ENCODE data around the gene DGCR2. TPM values are rescaled to one million over a fixed set of nuclear protein-coding genes. Genes with fewer than 3 reads are reported as not detected.

Gene DGCR2
- total RNA-seq, 1 experiment from 2014 or later = 41.1 TPM

DNA sequence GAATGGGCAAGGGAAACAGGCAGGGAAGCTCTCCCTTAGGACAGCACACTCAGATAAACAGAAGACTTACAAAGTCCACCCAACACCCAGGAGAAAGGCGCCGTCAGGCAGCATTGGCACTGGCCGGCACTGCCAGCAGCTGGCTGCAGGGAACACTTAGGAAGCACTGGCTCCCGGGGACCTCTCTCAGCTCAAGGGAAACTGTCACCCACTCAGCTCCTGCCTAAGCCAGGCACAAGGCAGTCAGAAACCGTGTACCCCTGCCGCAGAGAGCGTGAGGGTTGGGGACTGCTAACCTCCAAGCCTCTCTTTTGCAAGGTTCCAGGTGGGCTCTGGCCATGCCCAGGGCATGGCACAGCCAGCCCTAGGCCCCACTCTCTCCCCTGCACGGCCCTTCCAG, 64.7 kb downstream of the DGCR2 start:
- Histone ChIP-seq H3K27ac (ENCODE audit: low read depth, low read length, poor library complexity, severe bottlenecking) (no peak overlapping the region), H3K36me3 (ENCODE audit: insufficient read depth, low read length, poor library complexity, severe bottlenecking) (peaks cover 15% of the 10 kb centered on the region), H3K27me3 (replicated peaks; ENCODE audit: insufficient read depth, low read depth, low read length, poor library complexity) (no peaks in the 10 kb centered on the region), H3K9me3 (ENCODE audit: low read depth, low read length, poor library complexity, severe bottlenecking) (no peaks in the 10 kb centered on the region), H3K4me3 (ENCODE audit: low read depth, low read length, poor library complexity, severe bottlenecking) (no peak overlapping the region), H3K4me1 (ENCODE audit: insufficient read depth, low read length, poor library complexity, severe bottlenecking) (no peaks in the 10 kb centered on the region)
- intact Hi-C loops (cut with micrococcal nuclease; ENCODE audit: unreplicated experiment) = no loop called here
- ChIA-PET CTCF (interaction anchor here (0.5 kb wide), 1 partner anchor 516 kb away, joined by 3 read pairs; no protein-coding TSS in a partner anchor), POLR2A (ENCODE audit: low non-redundant PET) (no interaction called here)
- BruUV-seq (replicated peaks) = no TSS peak
- TF ChIP-seq, protein P1, sequence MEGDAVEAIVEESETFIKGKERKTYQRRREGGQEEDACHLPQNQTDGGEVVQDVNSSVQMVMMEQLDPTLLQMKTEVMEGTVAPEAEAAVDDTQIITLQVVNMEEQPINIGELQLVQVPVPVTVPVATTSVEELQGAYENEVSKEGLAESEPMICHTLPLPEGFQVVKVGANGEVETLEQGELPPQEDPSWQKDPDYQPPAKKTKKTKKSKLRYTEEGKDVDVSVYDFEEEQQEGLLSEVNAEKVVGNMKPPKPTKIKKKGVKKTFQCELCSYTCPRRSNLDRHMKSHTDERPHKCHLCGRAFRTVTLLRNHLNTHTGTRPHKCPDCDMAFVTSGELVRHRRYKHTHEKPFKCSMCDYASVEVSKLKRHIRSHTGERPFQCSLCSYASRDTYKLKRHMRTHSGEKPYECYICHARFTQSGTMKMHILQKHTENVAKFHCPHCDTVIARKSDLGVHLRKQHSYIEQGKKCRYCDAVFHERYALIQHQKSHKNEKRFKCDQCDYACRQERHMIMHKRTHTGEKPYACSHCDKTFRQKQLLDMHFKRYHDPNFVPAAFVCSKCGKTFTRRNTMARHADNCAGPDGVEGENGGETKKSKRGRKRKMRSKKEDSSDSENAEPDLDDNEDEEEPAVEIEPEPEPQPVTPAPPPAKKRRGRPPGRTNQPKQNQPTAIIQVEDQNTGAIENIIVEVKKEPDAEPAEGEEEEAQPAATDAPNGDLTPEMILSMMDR (conservative IDR thresholded peaks at IDR 0.05; ENCODE audit: low read depth, low read length) = no peak
- TF ChIP-seq EZH2 (IDR thresholded peaks at IDR 0.05; ENCODE audit: borderline replicate concordance, low read depth, low read length, poor library complexity, severe bottlenecking) = no peak
- DNase-seq (ENCODE audit: low spot score) = no peak

DNA sequence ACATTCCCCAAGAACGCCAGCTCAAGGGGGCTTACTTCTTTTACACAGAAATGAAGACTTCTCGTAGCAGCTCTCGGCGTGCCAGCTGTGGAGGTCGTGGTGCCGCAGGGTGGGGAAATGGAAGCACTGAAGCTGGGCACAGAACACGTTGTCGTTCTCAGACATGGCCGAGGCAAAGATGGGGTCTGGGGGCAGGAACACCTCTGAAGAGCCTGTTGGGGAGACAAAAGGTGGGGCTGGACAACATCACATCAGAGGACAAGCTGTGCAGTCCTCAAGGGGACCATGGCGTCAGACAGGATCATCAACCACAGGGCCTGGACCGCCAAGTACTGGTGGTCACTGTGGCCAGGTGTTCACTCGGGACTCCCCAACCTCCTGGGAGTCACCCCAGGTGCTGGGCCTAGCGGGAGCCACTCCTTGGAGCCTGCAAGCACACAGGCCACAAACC, 65.2 kb downstream of the DGCR2 start:
- ChIA-PET POLR2A (ENCODE audit: low non-redundant PET) (no interaction called here), CTCF (no interaction called here)
- no peak for DNase-seq (ENCODE audit: low spot score)
- no TSS peak for BruUV-seq (replicated peaks)
- Histone ChIP-seq H3K27ac (ENCODE audit: low read depth, low read length, poor library complexity, severe bottlenecking) (no peak overlapping the region), H3K36me3 (ENCODE audit: insufficient read depth, low read length, poor library complexity, severe bottlenecking) (peaks cover 17% of the 10 kb centered on the region), H3K4me1 (ENCODE audit: insufficient read depth, low read length, poor library complexity, severe bottlenecking) (no peaks in the 10 kb centered on the region), H3K27me3 (replicated peaks; ENCODE audit: insufficient read depth, low read depth, low read length, poor library complexity) (no peaks in the 10 kb centered on the region), H3K9me3 (ENCODE audit: low read depth, low read length, poor library complexity, severe bottlenecking) (no peaks in the 10 kb centered on the region), H3K4me3 (ENCODE audit: low read depth, low read length, poor library complexity, severe bottlenecking) (no peak overlapping the region)
- intact Hi-C loops (cut with micrococcal nuclease; ENCODE audit: unreplicated experiment) = no loop called here
- TF ChIP-seq, protein P1 (conservative IDR thresholded peaks at IDR 0.05; ENCODE audit: low read depth, low read length) = no peak
- TF ChIP-seq EZH2 (IDR thresholded peaks at IDR 0.05; ENCODE audit: borderline replicate concordance, low read depth, low read length, poor library complexity, severe bottlenecking) = no peak

DNA sequence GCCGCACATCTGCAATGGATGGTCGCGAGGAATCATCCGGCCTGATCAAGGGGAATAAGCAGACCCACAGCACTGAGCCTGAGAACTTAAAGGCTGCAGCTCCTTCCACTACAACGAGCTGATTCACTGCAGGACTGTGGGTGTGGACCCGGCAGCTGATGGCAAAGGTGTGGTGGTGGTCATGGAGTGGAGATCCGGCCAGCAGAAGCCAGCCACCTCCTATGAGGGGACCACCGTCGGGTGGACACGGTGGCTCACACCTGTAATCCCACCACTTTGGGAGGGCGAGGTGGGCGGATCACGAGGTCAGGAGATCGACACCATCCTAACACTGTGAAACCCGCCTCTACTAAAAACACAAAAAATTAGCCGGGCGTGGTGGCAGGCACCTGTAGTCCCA, 66.4 kb downstream of the DGCR2 start:
- Histone ChIP-seq H3K36me3 (ENCODE audit: insufficient read depth, low read length, poor library complexity, severe bottlenecking) (peaks cover 16% of the 10 kb centered on the region), H3K4me3 (ENCODE audit: low read depth, low read length, poor library complexity, severe bottlenecking) (no peak overlapping the region), H3K9me3 (ENCODE audit: low read depth, low read length, poor library complexity, severe bottlenecking) (no peaks in the 10 kb centered on the region), H3K4me1 (ENCODE audit: insufficient read depth, low read length, poor library complexity, severe bottlenecking) (no peaks in the 10 kb centered on the region), H3K27me3 (replicated peaks; ENCODE audit: insufficient read depth, low read depth, low read length, poor library complexity) (no peaks in the 10 kb centered on the region), H3K27ac (ENCODE audit: low read depth, low read length, poor library complexity, severe bottlenecking) (no peak overlapping the region)
- no peak for TF ChIP-seq EZH2 (IDR thresholded peaks at IDR 0.05; ENCODE audit: borderline replicate concordance, low read depth, low read length, poor library complexity, severe bottlenecking)
- TF ChIP-seq, protein P1 (conservative IDR thresholded peaks at IDR 0.05; ENCODE audit: low read depth, low read length) = no peak
- CTCF ChIA-PET = no interaction called here
- DNase-seq (ENCODE audit: low spot score) = no peak
- no TSS peak for BruUV-seq (replicated peaks)
- POLR2A ChIA-PET (ENCODE audit: low non-redundant PET) = no interaction called here
- intact Hi-C loops (cut with micrococcal nuclease; ENCODE audit: unreplicated experiment) = no loop called here
